Stimulated activated CD8-positive, alpha-beta memory T cell treated with anti-CD3 and anti-CD28 coated beads, Interleukin-15, amount 100 ng/mL, for 4 hours (primary cell): ENCODE results near the gene CTSG.
"Not testable (repeated sequence)": the region's sequence is repeated elsewhere in the genome, so short reads cannot be mapped to it uniquely, and the experiment has no call there.

Experiments
- DNase-seq, 2 donors: peaks; one replicate each; pipeline ENCODE4 v3.0.0-alpha.2; 2020; ENCODE audit warnings: low read depth in 2 of 2

CTSG gene

GRCh38 chr14:24576182-24576581 is at the start of gene CTSG:
Gene CTSG, minus strand, starts transcription at chr14:24576250. Its CDS starts 27 bp downstream, at chr14:24576223.
- no peak for DNase-seq

DNA sequence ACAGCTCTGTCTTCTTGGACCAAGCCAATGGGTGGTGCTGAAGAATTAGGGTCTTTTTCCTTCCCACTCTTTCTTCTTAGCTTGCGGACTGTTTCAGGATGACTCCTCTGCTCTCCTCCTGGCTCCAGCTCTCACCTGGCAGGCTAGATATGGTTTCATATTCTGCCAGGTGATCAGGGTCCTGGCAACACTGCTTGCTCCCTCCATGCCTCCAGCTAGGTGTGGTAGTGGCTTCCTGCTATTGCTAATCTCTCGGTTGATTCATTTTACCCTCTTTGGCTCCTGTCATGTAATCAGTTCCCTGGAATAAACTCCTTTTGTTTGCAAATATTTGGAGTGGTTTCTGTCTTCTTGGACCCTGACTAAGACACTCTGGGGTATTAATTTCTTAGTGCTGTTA is 37.7 kb upstream of the CTSG start:
- no peak for DNase-seq

GRCh38 chr14:24613241-24613640 is 37.2 kb upstream of the CTSG start:
- DNase-seq: no peak

GRCh38 chr14:24612196-24612595 is 36.1 kb upstream of the CTSG start:
- no peak for DNase-seq

DNA sequence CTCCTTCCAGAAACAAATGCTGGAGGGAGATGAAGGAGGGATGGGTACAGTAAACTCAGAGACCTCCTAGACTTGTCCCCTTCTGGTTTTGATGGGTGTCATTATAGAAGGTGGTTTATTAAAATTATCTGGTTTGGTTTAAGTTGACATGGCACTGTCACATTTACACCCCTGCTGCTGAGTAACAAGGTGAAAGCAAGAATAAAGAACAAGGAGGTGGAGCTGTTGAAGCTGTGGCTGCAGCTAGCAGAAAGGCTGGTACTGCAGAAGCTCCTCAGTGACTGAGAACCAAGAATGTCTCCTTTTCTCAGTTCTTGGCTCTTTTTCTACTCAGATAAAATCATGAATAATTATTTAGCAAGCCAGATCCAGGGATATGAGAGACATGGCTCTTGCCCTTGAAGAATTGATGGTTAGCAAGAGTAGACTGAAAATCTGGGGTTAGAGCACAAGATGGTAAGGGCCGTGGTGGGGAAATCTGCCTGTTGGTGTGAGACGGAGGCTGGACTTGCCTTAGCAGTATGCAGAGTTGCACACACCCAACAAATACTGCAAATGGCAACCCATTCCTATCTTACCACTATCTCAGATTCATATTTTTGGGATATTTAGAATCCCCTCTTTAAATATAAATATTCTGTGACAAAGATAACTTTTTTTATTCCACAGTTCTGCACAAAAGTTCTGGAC is 33.8 kb upstream of the CTSG start, which contains the start of gene GZMH:
Gene GZMH, minus strand, starts transcription at position 31 of the 690 bp plus-strand sequence. CDS start 72 bp downstream, outside the sequence.
- DNase-seq: no peak

- no peak for DNase-seq
These were observed 31.8 kb upstream of the CTSG start for GRCh38 chr14:24607635-24608514.

- no peak for DNase-seq
These were observed 31.0 kb upstream of the CTSG start for GRCh38 chr14:24607081-24607480.

DNA sequence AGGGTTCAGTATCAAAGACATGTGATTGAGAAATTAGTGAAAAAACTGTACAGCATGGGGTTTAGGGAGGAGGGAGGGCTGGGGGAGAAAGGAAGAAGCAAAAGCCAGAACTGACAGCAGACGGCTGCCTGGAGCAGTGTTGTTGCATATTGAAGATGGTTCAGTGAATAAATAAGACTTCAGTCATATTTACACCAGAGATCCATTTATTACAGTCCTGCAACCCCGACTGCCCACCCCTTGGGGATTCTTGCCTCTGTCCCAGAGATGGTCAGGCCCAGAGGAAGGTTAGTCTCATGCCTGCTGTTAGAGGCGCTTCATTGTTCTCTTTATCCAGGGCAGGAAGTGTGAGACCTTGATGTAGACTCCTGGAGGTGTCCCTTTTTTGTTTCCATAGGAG is 30.2 kb upstream of the CTSG start:
- no peak for DNase-seq

GRCh38 chr14:24605435-24606190 is 29.6 kb upstream of the CTSG start:
- peak; percentile 46 to 56 for DNase-seq

DNA sequence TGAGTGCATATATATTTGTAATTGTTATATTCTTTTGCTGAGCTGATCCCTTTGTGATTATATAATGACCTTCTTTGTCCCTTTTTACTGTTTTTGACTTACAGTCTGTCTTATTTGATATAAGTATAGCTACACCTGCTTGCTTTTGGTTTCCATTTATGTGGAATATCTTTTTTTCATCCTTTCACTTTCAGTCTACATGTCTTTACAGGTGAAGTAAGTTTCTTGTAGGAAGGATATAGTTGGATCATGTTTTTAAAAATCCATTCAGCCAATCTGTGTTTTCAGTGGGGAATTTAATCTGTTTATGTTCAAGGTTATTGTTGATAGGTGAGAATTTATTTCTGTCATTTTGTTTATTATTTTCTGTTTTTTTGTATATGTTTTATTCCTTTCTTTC is 21.4 kb upstream of the CTSG start:
- no peak for DNase-seq

DNA sequence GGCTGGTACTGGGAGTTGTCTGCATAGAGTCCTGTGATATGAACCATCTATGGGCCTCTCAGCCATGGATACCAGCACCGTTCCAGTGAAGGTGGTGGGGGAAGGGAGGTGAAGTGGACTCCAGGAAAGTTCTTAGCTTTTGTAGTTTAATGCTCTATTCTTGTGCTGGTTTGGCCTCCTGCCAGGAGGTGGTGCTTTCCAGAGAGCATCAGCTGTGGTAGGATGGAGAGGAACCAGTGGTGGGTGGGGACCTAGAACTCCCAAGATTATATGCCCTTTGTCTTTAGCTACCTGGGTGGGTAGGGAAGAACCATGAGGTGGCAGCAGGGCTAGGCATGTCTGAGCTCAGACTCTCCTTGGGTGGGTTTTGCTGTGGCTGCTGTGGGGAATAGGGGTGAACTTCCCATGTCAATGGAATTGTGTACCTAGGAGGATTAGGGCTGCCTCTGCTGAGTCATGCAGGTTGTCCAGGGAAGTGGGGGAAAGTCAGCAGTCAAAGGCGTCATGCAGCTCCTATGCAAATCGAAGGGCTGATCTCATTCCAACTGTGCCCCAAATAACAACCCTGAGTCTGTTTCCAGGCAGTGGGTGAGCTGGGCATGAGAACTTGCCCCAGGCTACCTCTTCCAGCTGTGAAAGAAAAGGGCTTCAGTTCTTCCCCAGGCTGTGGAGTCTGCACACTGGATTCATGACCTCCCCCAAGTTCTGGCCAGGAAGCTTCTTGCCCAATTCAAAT is 19.2 kb upstream of the CTSG start:
- no peak for DNase-seq

GRCh38 chr14:24591004-24591403 is 15.0 kb upstream of the CTSG start:
- not testable (repeated sequence) for DNase-seq

DNA sequence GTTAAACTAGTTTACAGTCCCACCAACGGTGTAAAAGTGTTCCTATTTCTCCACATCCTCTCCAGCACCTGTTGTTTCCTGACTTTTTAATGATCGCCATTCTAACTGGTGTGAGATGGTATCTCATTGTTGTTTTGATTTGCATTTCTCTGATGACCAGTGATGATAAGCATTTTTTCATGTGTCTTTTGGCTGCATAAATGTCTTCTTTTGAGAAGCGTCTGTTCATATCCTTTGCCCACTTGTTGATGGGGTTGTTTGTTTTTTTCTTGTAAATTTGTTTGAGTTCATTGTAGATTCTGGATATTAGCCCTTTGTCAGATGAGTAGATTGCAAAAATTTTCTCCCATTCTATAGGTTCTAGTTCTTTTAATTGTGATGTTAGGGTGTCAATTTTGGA is 8.4 kb upstream of the CTSG start:
- not testable (repeated sequence) for DNase-seq

- DNase-seq: no peak
These were observed 2.5 kb upstream of the CTSG start for GRCh38 chr14:24578558-24578957.

- DNase-seq: no peak
These were observed 721 bp upstream of the CTSG start for GRCh38 chr14:24576771-24577170.

DNA sequence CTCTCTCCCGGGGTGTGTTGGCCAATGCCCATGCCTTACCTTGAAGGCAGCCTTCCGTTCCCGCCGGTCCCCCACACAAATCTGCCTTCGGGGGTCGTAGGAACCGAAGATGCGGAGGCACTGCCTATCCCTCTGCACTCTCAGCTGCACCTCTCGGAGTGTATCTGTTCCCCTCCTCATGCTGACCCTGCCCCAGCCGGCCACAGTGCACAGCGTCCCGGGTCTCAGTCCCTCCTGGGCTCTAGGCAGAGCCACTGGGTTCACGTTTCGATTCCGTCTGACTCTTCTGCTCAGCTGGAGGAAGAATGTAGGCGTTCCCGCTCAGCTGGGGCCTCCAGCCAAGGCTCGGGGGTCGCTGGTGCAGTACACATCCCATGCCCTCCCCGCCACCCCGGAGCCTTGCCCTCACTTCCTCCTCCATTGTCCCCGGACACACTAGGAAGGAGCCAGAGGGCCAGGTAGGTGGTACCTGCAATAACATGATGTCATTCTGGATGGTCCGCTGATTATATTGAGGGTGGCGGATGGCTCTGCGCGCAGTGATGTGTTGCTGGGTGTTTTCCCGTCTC is 1.8 kb downstream of the CTSG start:
- DNase-seq: no peak

DNA sequence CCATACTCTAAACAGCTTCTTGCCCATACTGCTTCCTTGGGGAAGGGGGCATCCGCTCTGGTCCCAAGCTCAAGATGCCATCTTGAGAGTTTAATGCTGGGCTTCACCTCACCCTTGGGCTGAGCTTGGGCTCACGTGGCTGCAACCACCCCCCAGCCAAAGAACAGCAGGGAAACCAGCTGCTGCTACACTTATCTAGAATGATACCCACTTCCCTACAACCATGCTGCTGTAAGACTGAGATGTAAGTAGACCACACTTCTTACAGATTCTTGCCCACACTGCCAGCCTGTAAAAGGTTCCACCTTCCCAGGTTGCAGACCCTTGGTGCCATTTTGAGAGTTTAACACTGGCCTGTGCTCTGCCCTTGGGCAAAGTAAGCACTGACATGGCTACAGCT is 9.7 kb downstream of the CTSG start:
- DNase-seq: no peak

DNA sequence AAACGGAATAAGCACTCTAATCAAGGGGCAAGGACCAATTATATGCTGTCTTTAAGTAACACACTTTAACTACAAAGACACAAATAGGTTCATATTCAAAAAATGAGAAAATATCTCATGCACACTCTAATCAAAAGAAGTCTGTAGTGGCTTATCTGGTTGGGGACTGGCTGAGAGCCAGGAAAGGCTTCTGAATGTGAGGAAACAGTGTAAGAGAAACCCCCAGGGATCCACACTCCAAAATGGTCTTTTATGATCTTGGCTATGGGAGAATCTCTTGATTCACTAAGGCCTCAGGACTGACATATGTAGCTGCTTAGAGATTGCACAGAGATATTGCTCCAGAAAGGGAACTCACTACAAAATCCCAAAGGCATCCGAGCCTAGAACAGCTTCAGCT is 10.3 kb downstream of the CTSG start:
- no peak for DNase-seq

GRCh38 chr14:24563505-24563904 is 12.5 kb downstream of the CTSG start:
- DNase-seq: no peak

DNA sequence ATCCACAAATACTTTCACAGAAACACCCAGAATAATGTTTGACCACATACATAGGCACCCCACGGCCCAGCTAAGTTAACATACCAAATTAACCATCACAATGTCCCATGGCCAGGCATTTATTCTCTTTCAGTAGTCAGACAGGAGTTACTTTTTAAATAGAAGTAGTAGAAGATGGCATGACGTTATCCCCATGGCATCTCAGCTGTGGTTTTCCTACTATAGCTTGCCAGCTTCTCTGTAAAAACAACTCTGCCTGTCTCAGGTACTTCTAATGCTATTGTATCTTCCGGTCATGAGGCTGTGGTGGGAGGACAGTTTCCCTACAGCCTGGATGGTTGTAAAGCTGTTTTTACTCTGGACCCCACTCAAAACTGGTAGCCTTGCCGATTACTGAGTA is 19.3 kb downstream of the CTSG start:
- no peak for DNase-seq

DNA sequence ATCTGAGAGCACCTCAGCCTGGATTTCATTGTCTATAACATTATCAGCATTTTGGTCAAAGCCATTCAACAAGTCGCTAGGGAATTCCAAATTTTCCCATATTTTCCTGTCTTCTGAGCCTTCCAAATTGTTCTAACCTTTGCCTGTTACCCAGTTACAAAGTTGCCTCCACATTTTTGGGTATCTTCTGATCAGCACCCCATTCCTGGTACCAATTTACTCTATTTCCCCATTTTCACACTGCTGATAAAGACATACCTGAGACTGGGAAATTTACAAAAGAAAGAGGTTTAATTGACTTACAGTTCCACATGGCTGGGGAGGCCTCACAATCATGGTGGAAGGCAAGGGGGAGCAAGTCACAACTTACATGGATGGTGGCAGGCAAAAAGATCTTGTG is 27.0 kb downstream of the CTSG start:
- DNase-seq: not testable (repeated sequence)
